HEK293T (cell line): ENCODE data around the gene PGBD4.

Experiments used
- CTCF ChIA-PET: fragments of 350-600 bp; formaldehyde crosslinking; extraction: SDS; loops from one replicate; lab custom pipeline; 2021; ENCODE audit warnings: antibody characterized with exemption, inconsistent platforms; lab: Yijun Ruan, JAX
- POLR2A ChIA-PET: fragments of 350-600 bp; formaldehyde crosslinking; extraction: SDS; loops from one replicate; lab custom pipeline; 2020; ENCODE audit warnings: antibody characterized with exemption, inconsistent platforms; lab: Yijun Ruan, JAX
- DNase-seq: peaks from one replicate; pipeline ENCODE4 v3.0.0; 2012; ENCODE audit warnings: mixed read lengths; ENCODE audit errors: extremely low spot score
- ARNT ChIP-seq: fragments of 450-650 bp; IDR thresholded peaks from 2 replicates; pipeline ENCODE4 v1.6.1; 2017; ENCODE audit warnings: mild to moderate bottlenecking
- BHLHE40 ChIP-seq: fragments of 450-650 bp; IDR thresholded peaks from 2 replicates; pipeline ENCODE4 v1.6.1; 2016; ENCODE audit warnings: mild to moderate bottlenecking, moderate library complexity, borderline replicate concordance
- CTBP1 ChIP-seq: fragments of 450-650 bp; IDR thresholded peaks from 2 replicates; pipeline ENCODE4 v1.6.1; 2016; ENCODE audit warnings: borderline replicate concordance
- ELF4 ChIP-seq: fragments of 450-650 bp; IDR thresholded peaks from 2 replicates; pipeline ENCODE4 v1.6.1; 2017; ENCODE audit warnings: antibody characterized with exemption
- FOXA1 ChIP-seq: fragments of 450-650 bp; IDR thresholded peaks from 2 replicates; pipeline ENCODE4 v1.6.1; 2016; ENCODE audit warnings: mild to moderate bottlenecking
- FOXK2 ChIP-seq: fragments of 450-650 bp; IDR thresholded peaks from 2 replicates; pipeline ENCODE4 v1.6.1; 2016; ENCODE audit warnings: mild to moderate bottlenecking
- FOXM1 ChIP-seq: fragments of 450-650 bp; IDR thresholded peaks from 2 replicates; pipeline ENCODE4 v1.6.1; 2017; ENCODE audit warnings: mild to moderate bottlenecking, borderline replicate concordance
- HDGF ChIP-seq: fragments of 450-650 bp; IDR thresholded peaks from 2 replicates; pipeline ENCODE4 v1.6.1; 2017; ENCODE audit warnings: antibody characterized with exemption, borderline replicate concordance
- L3MBTL2 ChIP-seq: fragments of 450-650 bp; conservative IDR thresholded peaks from 2 replicates; pipeline ENCODE4 v1.6.1; 2016; ENCODE audit warnings: mild to moderate bottlenecking
- LEF1 ChIP-seq: fragments of 450-650 bp; IDR thresholded peaks from 2 replicates; pipeline ENCODE4 v1.6.1; 2017; ENCODE audit warnings: mild to moderate bottlenecking, borderline replicate concordance
- NFRKB ChIP-seq: fragments of 450-650 bp; IDR thresholded peaks from 2 replicates; pipeline ENCODE4 v1.6.1; 2016; ENCODE audit warnings: mild to moderate bottlenecking, moderate library complexity
- SP1 ChIP-seq: fragments of 450-650 bp; IDR thresholded peaks from 2 replicates; pipeline ENCODE4 v1.6.1; 2017
- SUZ12 ChIP-seq: fragments of 450-650 bp; IDR thresholded peaks from 2 replicates; pipeline ENCODE4 v1.6.1; 2016; ENCODE audit warnings: mild to moderate bottlenecking
- TARDBP ChIP-seq: fragments of 450-650 bp; IDR thresholded peaks from 2 replicates; pipeline ENCODE4 v1.6.1; 2016
- ZNF384 ChIP-seq: fragments of 450-650 bp; IDR thresholded peaks from 2 replicates; pipeline ENCODE4 v1.6.1; 2016
- TF ChIP-seq, protein P1 (sequence below): fragments of 450-650 bp; IDR thresholded peaks from 2 replicates; pipeline ENCODE4 v1.6.1; 2016

The PGBD4 gene

DNA sequence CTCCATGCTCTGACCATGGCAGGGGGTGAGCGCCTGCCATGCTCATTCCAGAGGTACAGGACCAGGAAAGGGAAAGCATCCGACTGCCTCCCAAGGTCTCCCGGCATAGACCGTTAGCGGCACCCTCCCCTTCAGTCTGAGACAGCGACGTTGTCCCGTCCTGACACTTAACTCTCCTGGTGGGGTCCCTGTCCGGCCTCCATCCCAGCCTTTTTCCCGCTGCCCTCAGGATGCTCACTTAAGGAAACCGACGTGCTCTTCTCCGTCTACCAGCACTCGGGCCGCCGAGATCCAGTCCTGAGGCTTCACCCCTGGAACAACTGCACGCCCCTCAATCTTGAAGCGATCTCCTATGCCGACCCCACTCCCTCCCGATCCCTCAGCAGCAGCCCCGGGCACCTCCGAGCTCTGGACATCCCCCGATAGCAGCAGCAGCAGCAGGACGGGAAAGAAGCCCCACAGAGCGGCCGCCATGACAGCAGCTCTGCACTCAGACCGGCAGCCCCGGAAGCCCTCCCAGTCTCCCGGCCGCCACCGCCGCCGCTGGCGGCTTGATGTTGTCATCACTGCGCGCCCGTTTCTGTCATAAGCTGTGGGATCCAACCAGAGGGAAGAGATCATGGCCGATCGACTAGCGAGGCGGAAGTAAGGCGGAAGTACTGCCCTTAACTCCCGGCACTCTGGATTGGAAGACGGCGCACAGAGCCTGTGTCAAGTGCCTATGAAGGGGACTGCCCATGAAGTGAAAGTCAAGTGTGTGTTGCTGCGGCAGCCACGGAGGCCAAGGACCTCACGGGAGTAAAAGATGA, at the start of gene PGBD4, which contains the start of gene EMC7:
Gene PGBD4 (plus strand): TSS at position 718 of the 809 bp plus-strand sequence. CDS start 449 bp downstream, outside the sequence.
Gene EMC7 (minus strand): TSS at position 497 of the 809 bp plus-strand sequence. CDS start 23 bp downstream, at position 474.
- TF ChIP-seq CTBP1 = no peak
- TF ChIP-seq ELF4 = peak; percentile 96
- no peak for TF ChIP-seq SP1
- TF ChIP-seq FOXA1 = no peak
- no peak for TF ChIP-seq FOXK2
- no peak for TF ChIP-seq BHLHE40
- TF ChIP-seq ZNF384 = no peak
- TF ChIP-seq L3MBTL2 = peak; percentile 88
- no peak for TF ChIP-seq HDGF
- TF ChIP-seq SUZ12 = no peak
- TF ChIP-seq, protein P1, sequence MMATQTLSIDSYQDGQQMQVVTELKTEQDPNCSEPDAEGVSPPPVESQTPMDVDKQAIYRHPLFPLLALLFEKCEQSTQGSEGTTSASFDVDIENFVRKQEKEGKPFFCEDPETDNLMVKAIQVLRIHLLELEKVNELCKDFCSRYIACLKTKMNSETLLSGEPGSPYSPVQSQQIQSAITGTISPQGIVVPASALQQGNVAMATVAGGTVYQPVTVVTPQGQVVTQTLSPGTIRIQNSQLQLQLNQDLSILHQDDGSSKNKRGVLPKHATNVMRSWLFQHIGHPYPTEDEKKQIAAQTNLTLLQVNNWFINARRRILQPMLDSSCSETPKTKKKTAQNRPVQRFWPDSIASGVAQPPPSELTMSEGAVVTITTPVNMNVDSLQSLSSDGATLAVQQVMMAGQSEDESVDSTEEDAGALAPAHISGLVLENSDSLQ = peak; percentile 50; the same call in 1 of the 2 replicates
- no peak for TF ChIP-seq ARNT
- no peak for TF ChIP-seq LEF1
- POLR2A ChIA-PET = interaction anchor here (1.0 to 2.1 kb wide), 6 partner anchors 18 to 483 kb away, joined by 3 to 8 read pairs (median 4); partner anchors contain the start of genes EMC4, GOLGA8B and KATNBL1

DNA sequence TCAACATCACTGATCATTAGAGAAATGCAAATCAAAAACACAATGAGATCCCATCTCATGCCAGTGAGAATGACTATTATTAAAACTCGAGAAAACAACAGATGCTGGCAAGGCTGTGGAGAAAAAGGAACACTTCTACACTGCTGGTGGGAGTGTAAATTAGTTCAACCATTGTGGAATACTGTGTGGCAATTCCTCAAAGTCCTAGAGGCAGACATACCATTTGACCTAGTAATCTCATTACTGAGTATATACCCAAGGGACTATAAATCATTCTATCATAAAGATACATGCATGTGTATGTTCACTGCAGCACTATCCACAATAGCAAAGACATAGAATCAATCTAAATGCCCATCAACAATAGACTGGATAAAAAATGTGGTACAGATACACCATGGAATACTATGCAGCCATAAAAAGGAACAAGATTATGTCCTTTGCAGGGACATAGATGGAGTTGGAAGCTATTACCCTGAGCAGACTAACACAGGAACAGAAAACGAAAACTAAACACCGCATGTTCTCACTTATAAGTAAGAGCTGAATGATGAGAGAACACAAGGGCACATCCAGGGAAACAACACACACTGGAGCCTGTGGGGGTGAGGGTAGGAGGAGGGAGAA, 47.7 kb upstream of the PGBD4 start:
- DNase-seq = no peak
- POLR2A ChIA-PET = no interaction called here
- TF ChIP-seq ZNF384 = no peak
- TF ChIP-seq FOXA1 = no peak
- CTCF ChIA-PET = no interaction called here

More for the DNA sequence above, at the start of gene PGBD4, which contains the start of gene EMC7:
- CTCF ChIA-PET = no interaction called here
- DNase-seq = peak; percentile 87

DNA sequence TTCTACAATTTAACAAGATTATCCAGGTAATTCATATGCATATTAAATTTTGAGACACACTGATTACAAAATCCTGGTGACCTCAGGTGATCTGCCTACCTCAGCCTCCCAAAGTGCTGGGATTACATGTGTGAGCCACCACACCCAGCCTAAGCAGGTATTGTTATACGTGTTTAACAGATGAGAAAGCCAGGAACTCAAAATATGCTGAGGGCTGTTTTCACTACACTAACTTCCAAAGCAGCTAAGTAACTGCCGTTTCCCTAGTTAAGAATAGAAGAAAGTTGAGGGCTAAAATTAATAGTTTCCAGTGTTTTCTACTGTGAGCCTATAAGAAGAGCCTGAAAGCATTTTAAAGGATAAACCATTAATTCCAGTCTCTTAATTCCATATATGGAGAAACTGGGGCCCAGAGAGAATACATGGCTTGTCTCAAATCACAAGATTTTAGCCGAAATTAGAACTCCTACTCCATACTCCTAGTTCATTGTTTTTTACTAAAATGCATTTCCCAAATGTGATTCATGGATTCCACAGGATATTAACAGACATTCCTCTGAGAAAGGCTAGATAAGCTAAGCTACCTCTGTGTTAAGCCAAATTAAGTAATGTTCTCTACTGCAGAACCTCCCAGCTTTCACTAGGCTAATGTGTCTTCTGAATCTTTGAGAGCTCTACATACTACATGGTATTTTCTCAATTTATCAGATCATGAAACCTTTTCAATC, 45.9 kb upstream of the PGBD4 start:
- DNase-seq = no peak
- CTCF ChIA-PET = interaction anchor here (0.6 kb wide), 1 partner anchor 199 kb away, joined by 3 read pairs; no protein-coding TSS in a partner anchor
- TF ChIP-seq FOXA1 (no peak), TARDBP (no peak), L3MBTL2 (no peak), BHLHE40 (no peak), FOXK2 (no peak), SUZ12 (no peak), HDGF (no peak), CTBP1 (no peak)
- TF ChIP-seq, protein P1 = no peak
- POLR2A ChIA-PET = interaction anchor here (1.4 kb wide), 1 partner anchor 8 kb away, joined by 4 read pairs; no protein-coding TSS in a partner anchor

DNA sequence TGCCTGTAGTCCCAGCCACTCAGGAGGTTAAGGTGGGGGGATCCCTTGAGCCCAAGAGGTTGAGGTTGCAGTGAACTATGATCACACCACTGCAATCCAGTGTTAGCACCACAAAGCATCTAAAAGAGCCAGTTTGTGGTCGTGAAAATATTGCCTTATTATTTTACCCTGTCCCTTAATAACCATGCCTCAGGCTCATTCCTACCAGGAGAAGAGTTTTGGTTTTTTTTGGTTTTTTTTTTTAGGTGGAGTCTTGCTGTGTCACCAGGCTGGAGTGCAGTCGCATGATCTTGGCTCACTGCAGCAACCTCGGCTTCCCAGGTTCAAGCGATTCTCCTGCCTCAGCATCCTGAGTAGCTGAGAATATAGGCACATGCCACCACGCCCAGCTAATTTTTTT, 45.0 kb upstream of the PGBD4 start:
- ChIA-PET CTCF (no interaction called here), POLR2A (interaction anchor here (1.4 kb wide), 1 partner anchor 9 kb away, joined by 4 read pairs; no protein-coding TSS in a partner anchor)
- DNase-seq = no peak
- TF ChIP-seq ARNT = no peak
- TF ChIP-seq SUZ12 = no peak
- no peak for TF ChIP-seq TARDBP
- TF ChIP-seq SP1 = no peak
- no peak for TF ChIP-seq NFRKB
- no peak for TF ChIP-seq FOXA1
- TF ChIP-seq LEF1 = no peak

DNA sequence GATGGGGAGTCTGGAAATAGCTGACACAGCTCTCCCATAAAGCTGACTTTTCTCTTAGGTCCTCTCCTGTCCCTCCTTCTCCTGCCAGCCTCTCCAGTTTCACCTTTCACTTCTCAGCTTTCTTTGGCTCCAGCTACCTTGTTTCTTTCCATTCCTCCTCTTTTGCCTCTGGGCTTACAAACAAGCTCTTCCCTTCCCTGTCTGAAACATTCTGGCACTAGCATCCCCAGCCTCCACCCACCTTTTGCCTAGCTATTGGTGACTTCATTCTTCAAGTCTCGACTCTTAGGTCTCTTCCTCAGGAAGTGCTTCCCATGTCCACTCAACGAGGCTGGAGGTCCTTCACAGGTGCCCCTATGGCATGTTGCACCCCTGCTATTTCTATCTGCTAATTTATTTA, 42.4 kb upstream of the PGBD4 start:
- no peak for DNase-seq
- POLR2A ChIA-PET = no interaction called here
- TF ChIP-seq ZNF384 (no peak), ELF4 (no peak), CTBP1 (no peak), TARDBP (no peak), FOXM1 (no peak), NFRKB (no peak), FOXA1 (no peak)
- CTCF ChIA-PET = no interaction called here

DNA sequence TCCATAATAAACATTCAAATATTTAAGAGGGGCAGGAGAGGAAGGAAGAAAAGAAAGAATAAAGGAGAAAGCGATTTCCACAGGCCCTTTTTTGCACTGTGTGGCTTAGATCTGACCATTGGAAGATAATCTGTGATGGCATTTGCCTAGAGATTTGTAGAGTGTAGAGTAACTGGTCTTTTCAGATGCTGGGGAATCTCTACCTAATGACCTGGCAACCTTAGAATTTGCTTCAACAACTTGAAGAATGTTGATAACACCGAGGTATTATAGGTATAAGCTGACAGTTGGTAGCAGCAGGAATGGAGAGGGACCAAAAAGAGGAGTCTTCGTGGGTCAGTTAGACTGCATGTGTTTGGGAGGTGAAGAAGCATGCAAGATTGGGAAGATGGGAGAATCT, 41.9 kb upstream of the PGBD4 start:
- CTCF ChIA-PET = no interaction called here
- no peak for TF ChIP-seq FOXK2
- no peak for TF ChIP-seq BHLHE40
- no peak for TF ChIP-seq ARNT
- TF ChIP-seq HDGF = no peak
- TF ChIP-seq LEF1 = no peak
- no peak for TF ChIP-seq FOXA1
- no peak for TF ChIP-seq ELF4
- TF ChIP-seq FOXM1 = no peak
- POLR2A ChIA-PET = no interaction called here
- no peak for DNase-seq

DNA sequence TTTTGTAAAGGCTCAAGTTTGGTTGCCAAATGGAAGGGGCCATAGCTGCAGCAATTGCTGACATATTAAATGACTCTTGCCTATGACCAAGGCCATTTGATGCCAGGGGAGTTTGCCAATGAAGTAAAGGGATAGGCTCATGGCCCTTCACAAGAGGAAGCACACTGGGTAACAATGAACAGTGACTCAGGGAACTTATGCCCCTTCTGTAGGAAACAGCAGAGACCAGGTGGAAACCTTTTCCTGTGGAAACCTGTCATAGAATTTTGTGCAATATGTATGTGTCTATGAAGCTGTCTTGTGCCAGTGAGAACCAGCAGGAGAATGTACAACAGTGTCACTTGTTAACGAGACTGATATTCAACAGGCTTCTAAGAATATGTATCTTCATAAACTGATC, 37.4 kb upstream of the PGBD4 start:
- ChIA-PET POLR2A (no interaction called here), CTCF (no interaction called here)
- DNase-seq = no peak
- TF ChIP-seq HDGF = no peak
- TF ChIP-seq, protein P1 = no peak
- no peak for TF ChIP-seq ZNF384
- TF ChIP-seq FOXM1 = no peak
- TF ChIP-seq LEF1 = no peak
- no peak for TF ChIP-seq L3MBTL2
- no peak for TF ChIP-seq ARNT
- no peak for TF ChIP-seq ELF4
- TF ChIP-seq BHLHE40 = no peak
- no peak for TF ChIP-seq SUZ12
- TF ChIP-seq FOXA1 = no peak
- TF ChIP-seq SP1 = no peak
